AG10803 (cell line): ENCODE results near the gene ZNF699.

Experiments
- DNase-seq: peaks from one replicate; pipeline ENCODE4 v3.0.0; 2010; ENCODE audit warnings: low read depth
- H3K4me3 ChIP-seq: 2 replicates; pipeline ENCODE4 v1.5.1; 2011; ENCODE audit warnings: mild to moderate bottlenecking, low read length, control low read depth
- TF ChIP-seq, protein P1 (sequence below): conservative IDR thresholded peaks from 2 replicates; pipeline ENCODE4 v1.5.1; 2011; ENCODE audit warnings: mild to moderate bottlenecking, low read length, control low read depth, inconsistent platforms

Gene ZNF699

DNA sequence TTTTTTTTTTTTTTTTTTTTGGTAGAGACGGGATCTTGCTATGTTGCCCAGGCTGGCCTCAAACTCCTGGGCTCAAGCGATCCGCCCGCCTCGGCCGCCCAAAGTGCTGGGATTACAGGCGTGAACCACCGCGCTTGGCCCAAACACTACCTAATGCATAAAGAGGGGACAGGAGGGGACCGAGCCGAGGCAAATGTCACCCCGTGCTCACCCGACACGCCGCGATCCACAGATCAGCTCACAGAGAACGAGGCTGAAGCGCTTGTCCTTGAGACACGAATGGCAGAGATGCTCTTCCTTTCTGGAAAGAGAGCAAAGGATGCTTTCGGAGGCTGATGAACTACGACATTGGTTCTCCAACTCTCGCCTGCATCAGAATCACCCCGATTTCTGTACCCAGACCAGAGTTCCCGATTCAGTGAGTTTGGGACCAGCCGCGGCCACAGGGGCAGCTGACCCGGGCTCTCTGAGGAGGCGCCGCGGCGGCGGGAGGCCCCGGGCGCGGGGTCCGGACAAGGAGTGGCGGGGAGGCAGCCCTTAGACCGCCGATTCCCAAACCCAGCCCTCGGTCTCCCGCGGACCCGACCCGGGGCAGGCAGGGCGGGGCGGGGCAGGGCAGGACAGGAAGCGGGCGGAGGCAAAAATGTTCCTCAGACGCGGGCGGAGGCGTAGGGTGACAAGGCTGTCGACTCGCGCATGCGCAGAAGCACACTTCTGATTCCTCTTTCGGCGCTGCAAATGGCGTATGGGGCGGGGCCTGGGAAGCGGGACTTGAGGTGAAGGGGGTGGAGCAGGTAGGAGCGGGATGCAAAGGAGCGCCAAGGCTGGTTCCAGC, at the start of gene ZNF699:
Gene ZNF699 (minus strand): TSS at position 700 of the 835 bp plus-strand sequence. CDS start 4,719 bp downstream, outside the sequence.
- TF ChIP-seq, protein P1, sequence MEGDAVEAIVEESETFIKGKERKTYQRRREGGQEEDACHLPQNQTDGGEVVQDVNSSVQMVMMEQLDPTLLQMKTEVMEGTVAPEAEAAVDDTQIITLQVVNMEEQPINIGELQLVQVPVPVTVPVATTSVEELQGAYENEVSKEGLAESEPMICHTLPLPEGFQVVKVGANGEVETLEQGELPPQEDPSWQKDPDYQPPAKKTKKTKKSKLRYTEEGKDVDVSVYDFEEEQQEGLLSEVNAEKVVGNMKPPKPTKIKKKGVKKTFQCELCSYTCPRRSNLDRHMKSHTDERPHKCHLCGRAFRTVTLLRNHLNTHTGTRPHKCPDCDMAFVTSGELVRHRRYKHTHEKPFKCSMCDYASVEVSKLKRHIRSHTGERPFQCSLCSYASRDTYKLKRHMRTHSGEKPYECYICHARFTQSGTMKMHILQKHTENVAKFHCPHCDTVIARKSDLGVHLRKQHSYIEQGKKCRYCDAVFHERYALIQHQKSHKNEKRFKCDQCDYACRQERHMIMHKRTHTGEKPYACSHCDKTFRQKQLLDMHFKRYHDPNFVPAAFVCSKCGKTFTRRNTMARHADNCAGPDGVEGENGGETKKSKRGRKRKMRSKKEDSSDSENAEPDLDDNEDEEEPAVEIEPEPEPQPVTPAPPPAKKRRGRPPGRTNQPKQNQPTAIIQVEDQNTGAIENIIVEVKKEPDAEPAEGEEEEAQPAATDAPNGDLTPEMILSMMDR, result no peak
- peak; percentile 97 for DNase-seq
- H3K4me3 ChIP-seq, result peak within 1 kb of the TSS; percentile 96

DNA sequence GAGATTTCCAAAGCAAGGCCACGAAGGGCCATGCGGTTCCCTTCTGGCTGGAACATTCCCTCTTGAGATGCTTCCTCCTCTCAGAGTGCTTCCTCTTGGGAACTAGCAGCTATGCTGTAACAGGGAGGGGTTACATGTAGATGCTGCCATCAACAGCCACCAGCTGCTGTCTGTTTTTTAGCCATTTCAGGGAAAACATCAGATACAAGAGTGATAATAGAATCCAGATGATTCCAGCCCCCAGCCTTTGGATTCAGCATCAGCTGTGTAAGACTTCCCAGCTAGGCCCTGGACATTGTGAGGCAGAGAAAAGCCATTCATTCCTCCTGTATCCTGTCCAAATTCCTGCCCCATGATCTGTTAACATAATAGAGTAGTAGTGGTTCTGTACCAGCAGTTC, 45.0 kb upstream of the ZNF699 start:
- DNase-seq, result peak; percentile 11
- TF ChIP-seq, protein P1, result no peak
- H3K4me3 ChIP-seq, result no peak overlapping the region

DNA sequence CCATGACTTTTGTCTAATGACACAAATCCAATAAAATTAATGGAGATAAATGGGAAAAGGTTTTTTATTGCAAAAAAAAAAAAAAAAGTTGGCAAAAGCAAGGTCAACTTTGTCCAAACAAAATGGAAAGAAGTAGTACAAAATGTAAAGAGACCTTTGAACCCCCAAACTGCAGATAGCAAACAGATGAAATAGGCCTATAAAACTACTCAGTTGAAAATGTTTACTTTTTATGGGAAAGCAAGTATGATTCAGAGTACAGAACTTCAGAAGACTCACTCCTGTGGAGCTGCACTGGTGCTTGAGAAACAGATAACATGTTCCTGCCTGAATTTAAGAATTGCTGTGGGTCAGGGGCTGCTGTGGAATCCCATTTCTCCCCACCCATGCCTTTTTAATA, 43.4 kb upstream of the ZNF699 start:
- TF ChIP-seq, protein P1, result no peak
- no peak for DNase-seq
- H3K4me3 ChIP-seq, result no peak overlapping the region

DNA sequence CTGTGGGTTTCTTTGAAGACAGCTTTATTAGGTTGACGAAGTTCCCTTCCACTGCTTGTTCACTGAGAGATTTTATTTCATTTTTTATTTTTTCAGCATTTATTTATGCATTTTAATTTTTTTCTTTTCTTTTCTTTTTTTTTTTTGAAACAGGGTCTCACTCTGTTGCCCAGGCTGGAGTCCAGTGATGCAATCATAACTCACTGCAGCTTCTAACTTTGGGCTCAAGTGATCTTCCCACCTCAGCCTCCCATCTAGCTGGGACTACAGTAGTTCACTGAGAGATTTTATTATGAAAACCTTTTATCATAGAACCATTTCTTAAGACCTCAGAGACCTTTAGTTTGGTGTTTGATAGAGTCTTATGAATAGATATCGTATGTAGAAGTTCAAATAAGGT, 42.9 kb upstream of the ZNF699 start:
- H3K4me3 ChIP-seq, result no peak overlapping the region
- no peak for DNase-seq
- TF ChIP-seq, protein P1, result no peak

DNA sequence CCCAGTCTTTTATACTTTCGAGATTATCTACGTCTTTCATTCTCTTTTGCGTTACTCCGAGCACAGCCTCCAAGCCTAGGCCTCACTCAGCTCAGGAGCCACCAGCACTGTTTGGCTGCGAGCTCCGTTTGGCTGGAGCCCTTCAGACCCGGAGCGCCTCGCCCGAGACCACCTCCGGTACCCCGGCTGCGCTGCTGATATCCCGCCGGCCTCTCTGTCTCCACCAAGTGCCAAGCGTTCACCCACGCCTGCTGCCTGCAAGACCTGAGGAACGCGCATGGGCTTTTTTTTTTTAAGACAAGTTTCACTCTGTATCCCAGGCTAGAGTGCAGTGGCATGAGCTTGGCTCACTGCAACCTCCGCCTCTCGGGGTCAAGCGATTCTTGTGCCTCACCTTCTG, 39.0 kb upstream of the ZNF699 start:
- TF ChIP-seq, protein P1, result no peak
- no peak for DNase-seq
- H3K4me3 ChIP-seq, result no peak overlapping the region

DNA sequence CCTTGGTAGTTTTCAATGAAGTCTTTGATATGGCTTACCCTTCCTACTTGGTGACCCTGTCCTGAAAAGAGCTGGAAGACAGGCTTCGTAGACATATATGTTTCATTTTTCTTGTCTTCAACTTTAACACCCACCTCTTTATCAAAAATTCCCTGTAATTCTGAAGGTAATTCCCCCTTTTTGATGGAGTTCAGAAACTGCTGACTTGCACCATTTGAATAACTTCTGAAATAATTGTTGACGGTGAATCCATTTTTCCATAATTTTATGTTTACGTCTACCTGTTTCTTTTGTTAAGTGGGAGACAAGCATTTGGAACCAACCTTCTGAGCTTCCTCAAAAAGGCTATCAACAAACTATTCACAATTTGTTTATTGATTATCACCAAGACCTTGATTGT, 38.6 kb upstream of the ZNF699 start:
- no peak overlapping the region for H3K4me3 ChIP-seq
- DNase-seq, result no peak
- TF ChIP-seq, protein P1, result no peak

DNA sequence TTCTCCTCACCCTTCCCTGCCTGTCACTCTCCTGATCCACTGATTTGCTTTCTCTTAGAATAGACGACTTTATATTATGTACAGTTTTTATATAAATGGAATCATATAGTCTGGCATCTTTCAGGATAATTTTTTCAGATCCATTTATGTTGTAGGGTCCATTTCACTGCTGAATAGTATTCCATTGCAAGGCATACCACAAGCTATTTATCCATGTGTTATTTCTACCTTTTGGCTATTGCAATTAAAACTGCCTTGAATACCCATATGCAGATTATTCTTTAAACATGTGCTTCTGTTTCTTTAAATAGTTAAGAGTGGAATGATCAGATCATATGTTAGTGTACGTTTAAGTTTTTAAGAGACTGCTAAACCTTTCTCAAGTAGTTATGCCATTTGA, 35.4 kb upstream of the ZNF699 start:
- no peak overlapping the region for H3K4me3 ChIP-seq
- TF ChIP-seq, protein P1, result no peak
- DNase-seq, result no peak
